Suprapubic skin (tissue), 4 donors: ENCODE data around the gene CENPO.

Experiments used
- CTCF ChIP-seq, 2 donors: fragments of 200-600 bp in 1 of 2; fragments of 450-650 bp in 1 of 2; sonication (generic) in 1 of 2; IDR thresholded peaks; one replicate each; pipeline ENCODE4 v1.5.1; 2016 to 2019; ENCODE audit warnings: antibody characterized with exemption in 2 of 2, mild to moderate bottlenecking in 1 of 2, moderate library complexity in 1 of 2
- EP300 ChIP-seq: sonication (generic); formaldehyde crosslinking; IDR thresholded peaks from one replicate; pipeline ENCODE4 v1.6.1; 2017; ENCODE audit warnings: antibody characterized with exemption
- POLR2A ChIP-seq, 2 donors: fragments of 450-650 bp; IDR thresholded peaks; one replicate each; pipeline ENCODE4 v1.6.1; 2017; ENCODE audit warnings: antibody characterized with exemption in 2 of 2, mild to moderate bottlenecking in 2 of 2, moderate library complexity in 2 of 2
- POLR2AphosphoS5 ChIP-seq, 3 donors: sonication (generic); formaldehyde crosslinking; IDR thresholded peaks; one replicate each; pipeline ENCODE4 v1.6.1; 2017; ENCODE audit warnings: antibody characterized with exemption in 3 of 3

GRCh38 chr2:24816884-24817283 is 23.7 kb downstream of the CENPO start:
- no peak for TF ChIP-seq CTCF (IDR thresholded peaks at IDR 0.05)
- no peak for TF ChIP-seq POLR2A (IDR thresholded peaks at IDR 0.05)
- TF ChIP-seq EP300, result no peak
- TF ChIP-seq POLR2AphosphoS5 (IDR thresholded peaks at IDR 0.05), result no peak
